ENCODE measurements around the gene APEH. TPM values are rescaled to one million over a fixed set of nuclear protein-coding genes. Genes with fewer than 3 reads are reported as not detected.

The APEH gene
- total RNA-seq, 1 experiment from 2014 or later, result 246 TPM

- TF ChIP-seq EZH2phosphoT487 (IDR thresholded peaks at IDR 0.05; ENCODE audit: borderline replicate concordance), result no peak
- no peak for TF ChIP-seq EGR1 (IDR thresholded peaks at IDR 0.05; ENCODE audit: low read depth)
- TF ChIP-seq ELF1 (IDR thresholded peaks at IDR 0.05; ENCODE audit: borderline replicate concordance, low read depth), result no peak
- TF ChIP-seq, protein P1, sequence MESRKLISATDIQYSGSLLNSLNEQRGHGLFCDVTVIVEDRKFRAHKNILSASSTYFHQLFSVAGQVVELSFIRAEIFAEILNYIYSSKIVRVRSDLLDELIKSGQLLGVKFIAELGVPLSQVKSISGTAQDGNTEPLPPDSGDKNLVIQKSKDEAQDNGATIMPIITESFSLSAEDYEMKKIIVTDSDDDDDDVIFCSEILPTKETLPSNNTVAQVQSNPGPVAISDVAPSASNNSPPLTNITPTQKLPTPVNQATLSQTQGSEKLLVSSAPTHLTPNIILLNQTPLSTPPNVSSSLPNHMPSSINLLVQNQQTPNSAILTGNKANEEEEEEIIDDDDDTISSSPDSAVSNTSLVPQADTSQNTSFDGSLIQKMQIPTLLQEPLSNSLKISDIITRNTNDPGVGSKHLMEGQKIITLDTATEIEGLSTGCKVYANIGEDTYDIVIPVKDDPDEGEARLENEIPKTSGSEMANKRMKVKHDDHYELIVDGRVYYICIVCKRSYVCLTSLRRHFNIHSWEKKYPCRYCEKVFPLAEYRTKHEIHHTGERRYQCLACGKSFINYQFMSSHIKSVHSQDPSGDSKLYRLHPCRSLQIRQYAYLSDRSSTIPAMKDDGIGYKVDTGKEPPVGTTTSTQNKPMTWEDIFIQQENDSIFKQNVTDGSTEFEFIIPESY (IDR thresholded peaks at IDR 0.05; ENCODE audit: extremely low read depth, insufficient replicate concordance, low read length), result no peak
- no peak for TF ChIP-seq EZH2 (IDR thresholded peaks at IDR 0.05)
- TF ChIP-seq TCF7L2 (IDR thresholded peaks at IDR 0.05; ENCODE audit: borderline replicate concordance, extremely low read depth, insufficient read depth, insufficient read length), result no peak
Observed at GRCh38 chr3:49719214-49719884, 45.2 kb downstream of the APEH start, which contains the start of gene AMIGO3 (continued).

DNA sequence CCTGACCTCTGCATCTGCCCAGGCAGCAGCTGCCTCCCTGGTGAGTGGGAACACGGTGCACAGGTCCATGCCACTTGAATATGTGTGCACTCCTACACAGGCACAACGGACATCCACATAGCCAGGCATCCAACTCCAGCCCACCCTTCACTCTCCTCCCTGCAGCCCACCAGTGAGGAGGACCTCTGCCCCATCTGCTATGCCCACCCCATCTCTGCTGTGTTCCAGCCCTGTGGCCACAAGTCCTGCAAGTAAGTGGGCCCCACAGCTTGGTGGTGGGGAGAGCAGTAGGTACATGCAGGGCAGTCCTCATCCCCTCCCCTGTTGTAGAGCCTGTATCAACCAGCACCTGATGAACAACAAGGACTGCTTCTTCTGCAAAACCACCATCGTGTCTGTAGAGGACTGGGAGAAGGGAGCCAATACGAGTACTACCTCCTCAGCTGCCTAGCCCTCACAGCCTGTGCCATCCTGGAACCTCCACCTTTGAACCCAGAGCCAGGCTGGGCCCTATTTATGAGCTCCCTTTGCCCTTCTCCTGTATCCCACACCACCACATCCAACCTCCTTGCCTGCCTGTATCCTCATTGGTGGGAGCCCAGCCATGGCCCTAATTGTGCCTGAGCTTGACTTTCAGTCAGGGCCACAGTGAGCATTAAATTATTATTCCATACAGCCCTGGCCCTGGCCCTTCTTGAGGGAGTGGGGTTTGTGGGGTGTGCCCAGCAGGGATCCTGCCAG lies 46.9 kb downstream of the APEH start:
- no peak overlapping the region for H3K9ac ChIP-seq (ENCODE audit: low read length)
- DNase-seq (ENCODE audit: low read depth, low spot score) (no peak), ATAC-seq (no peak)
- intact Hi-C loops (cut with micrococcal nuclease), result loop anchor here (5.0 kb wide), 1 partner anchor 116 kb away; no protein-coding TSS in a partner anchor
- peaks cover 18% of the 10 kb centered on the region for H3K79me2 ChIP-seq (ENCODE audit: insufficient read depth, low read length)
- no peaks in the 10 kb centered on the region for H4K20me1 ChIP-seq (ENCODE audit: insufficient read depth)
- peaks cover 3 to 24% of the 10 kb centered on the region in 2 experiments; a peak in 2 of 4 replicates for H3K36me3 ChIP-seq (ENCODE audit: control insufficient read depth in 1 of 2, insufficient read depth in 2 of 2, low read length in 2 of 2)
- no peaks in the 10 kb centered on the region for H3K9me3 ChIP-seq (ENCODE audit: control insufficient read depth in 1 of 2, insufficient read depth in 1 of 2, low read depth in 1 of 2, low read length in 2 of 2)
- peaks cover 13 to 37% of the 10 kb centered on the region in 2 experiments; a peak in 3 of 4 replicates for H3K4me1 ChIP-seq (ENCODE audit: control insufficient read depth in 1 of 2, insufficient read depth in 2 of 2, low read length in 2 of 2)
- H3K4me2 ChIP-seq (ENCODE audit: low read length), result no peak overlapping the region
- ChIA-PET RAD21 (ENCODE audit: low non-redundant PET in 1 of 2, low total read pairs in 2 of 2, uncharacterized antibody in 2 of 2, unreplicated experiment in 2 of 2) (no interaction called here), CTCF (no interaction called here), POLR2A (no interaction called here)
- BruUV-seq (replicated peaks), result TSS peak; percentile 22
- no peaks in the 10 kb centered on the region for H3K27me3 ChIP-seq (ENCODE audit: insufficient read depth, low read length)
- peak overlapping the region; percentile 5; the same call in 1 of the 2 replicates for H3K27ac ChIP-seq (ENCODE audit: low read depth, low read length)
- no peaks in the 10 kb centered on the region for H3K9me2 ChIP-seq (ENCODE audit: insufficient read depth)
- TF ChIP-seq POLR2A (IDR thresholded peaks at IDR 0.05; ENCODE audit: borderline replicate concordance, extremely low read depth, insufficient read depth, insufficient read length), result peak; percentile 21
- no peak for TF ChIP-seq CBX3 (IDR thresholded peaks at IDR 0.05; ENCODE audit: low read depth)
- H3K4me3 ChIP-seq (replicated peaks in 1 of 2; ENCODE audit: low read depth in 1 of 2, low read length in 2 of 2), result no peak overlapping the region
- no peak overlapping the region for H2AFZ ChIP-seq (ENCODE audit: low read depth, low read length, poor library complexity, severe bottlenecking)

All from HCT116 (cell line).